Activated gamma-delta T cell treated with anti-CD3 and anti-CD28 coated beads, Interleukin-2, amount 50 U/mL, for 16 hours (primary cell): Measurements from ENCODE around the gene CD44.
"Not testable (repeated sequence)": the region's sequence is repeated elsewhere in the genome, so short reads cannot be mapped to it uniquely, and the experiment has no call there.

Source experiments
- DNase-seq: peaks from one replicate; pipeline ENCODE4 v3.0.0-alpha.2; 2020; ENCODE audit warnings: low read depth

The CD44 gene

GRCh38 chr11:35214226-35214770 lies 75.3 kb downstream of the CD44 start:
- DNase-seq = no peak

DNA sequence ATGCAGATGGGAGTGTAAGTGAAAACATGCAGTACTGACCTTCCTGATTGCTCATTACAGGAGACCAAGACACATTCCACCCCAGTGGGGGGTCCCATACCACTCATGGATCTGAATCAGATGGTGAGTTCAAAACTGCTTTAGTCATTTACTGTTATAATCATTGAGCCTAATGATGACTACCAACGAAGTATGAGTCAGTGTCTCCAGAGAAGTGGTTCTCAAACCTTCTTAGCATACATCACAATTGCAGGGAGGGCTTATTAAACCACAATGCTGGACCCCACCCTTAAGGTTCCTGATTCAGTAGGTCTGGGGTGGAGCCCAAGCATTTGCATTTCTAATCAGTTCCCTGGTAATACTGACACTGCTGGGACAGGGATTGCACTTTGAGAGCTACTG lies 75.8 kb downstream of the CD44 start:
- no peak for DNase-seq

DNA sequence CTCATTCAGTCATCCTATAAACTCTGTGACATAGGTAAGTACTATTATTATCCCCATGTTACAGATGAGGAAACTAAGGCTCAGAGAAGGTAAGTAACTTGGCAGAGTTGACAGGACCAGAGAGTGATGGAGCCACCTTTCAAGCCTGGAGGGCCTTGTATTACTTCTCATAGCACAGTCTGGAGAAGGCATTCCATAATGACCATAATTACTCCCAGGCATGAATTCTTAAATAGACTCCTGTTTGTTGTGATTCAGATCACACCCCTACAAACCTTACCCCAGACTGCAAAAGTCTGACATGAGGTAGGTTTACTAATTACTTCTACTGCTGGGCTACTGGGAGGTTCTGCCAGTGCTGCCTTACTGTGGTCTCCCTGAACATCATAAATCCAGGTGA lies 77.0 kb downstream of the CD44 start:
- DNase-seq = no peak

- no peak for DNase-seq
Observed at GRCh38 chr11:35216962-35217678, 78.1 kb downstream of the CD44 start.

GRCh38 chr11:35218956-35219355 lies 80.0 kb downstream of the CD44 start:
- no peak for DNase-seq

DNA sequence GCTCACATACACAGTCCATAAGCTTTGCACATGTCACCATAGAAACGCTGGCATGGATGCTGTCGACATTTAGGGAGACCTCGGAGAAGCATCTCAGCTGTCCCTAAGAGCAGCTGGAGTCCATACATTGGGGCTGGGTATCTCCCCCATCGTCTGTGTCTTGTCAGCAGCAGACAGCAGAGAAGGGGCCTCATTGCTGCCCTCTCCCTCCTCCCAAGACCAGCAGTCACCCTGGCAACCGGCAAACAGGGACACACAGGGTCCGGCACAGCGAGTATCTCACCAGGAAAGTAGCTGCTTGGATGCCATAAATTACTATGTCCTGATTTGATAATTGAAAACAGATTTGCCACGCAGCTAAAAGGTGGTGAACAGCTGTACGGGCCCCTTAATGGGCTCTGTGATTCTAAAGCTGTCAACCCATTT lies 84.4 kb downstream of the CD44 start:
- DNase-seq = no peak

DNA sequence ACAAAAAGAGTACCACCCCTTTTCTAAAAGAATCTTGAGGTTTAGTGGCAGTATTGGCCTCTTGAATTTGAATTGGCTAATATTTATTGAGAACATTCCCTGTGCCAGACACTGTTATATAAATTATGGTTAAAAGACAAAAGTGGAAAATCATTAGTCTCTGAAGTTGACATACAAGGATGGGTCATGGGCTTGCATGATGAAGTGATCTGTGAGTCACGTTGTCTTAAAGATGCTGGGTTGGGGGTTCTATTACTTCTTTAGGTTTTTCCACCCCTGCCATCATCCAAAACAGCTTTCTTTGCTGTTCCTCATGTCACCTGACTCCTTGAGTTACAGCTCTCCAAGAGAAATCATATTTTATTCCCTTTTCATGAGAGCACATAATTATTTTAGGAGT lies 85.0 kb downstream of the CD44 start:
- DNase-seq = no peak

- no peak for DNase-seq
Observed at GRCh38 chr11:35225946-35226520, 87.1 kb downstream of the CD44 start.

DNA sequence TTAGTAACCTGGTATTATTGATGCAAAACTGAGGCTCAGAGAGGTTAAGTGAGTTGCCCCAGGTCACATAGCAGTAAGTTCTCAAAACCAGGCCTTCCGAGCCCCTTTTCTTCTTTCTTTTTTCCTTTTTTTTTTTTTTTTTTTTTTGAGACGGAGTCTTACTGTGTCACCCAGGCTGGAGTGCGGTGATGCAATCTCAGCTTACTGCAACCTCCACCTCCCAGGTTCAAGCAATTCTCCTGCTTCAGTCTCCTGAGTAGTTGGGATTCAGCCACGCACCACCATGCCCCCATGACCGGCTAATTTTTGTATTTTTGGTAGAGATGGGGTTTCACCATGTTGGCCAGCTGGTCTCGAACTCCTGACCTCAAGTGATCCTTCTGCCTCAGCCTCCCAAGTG lies 87.8 kb downstream of the CD44 start:
- not testable (repeated sequence) for DNase-seq

DNA sequence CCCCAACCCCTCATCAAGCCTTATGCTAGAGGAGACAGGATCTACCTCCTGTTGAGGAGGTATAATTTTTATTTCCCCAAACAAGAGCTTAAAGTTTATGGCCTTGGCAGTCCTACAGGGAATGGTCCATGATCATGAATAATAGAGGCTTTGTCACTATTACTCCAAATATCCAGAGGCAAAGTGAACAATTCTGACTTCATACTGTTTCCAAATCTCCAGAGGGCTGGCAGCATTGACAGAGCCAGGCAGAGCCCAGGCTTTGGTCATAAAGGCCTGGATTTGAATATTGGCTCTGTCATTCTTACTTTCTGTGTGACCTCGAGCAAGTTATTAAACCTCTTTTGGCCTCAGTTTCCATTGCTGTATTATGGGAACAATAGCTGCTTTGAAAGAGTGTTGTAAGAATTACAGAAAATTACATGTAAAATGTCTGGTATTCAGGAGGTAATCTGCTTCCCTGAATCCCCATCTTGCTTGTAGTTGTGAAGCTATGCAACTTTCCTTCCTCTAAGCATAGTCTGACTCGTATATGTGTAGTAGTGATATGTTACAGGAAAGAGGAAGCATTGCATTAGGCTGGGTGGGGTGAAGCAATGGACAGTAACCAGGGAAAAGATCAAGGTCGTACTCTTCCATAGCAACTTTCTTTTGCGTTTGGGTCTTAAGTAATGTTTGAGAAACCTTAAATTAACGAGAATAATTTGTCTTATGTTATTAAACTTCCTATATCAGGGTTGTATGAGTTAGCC lies 88.8 kb downstream of the CD44 start:
- no peak for DNase-seq

DNA sequence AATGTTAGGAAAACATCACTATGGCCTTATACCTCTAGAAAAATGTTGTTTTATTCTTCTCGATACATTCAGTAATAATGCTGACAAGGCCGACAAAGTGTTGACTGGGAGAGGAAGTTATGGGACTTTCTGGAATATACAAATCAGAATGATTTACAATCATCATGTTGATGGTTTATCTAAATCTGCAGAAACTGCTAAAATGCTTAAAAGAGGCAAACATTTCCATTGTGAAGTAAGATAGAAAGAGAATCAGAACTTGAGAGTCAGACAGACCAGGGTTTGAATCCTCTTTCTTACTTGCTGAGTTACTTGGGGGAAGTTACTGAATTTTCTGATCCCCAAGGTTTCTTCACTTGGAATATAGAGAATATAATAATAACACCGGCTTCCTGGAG lies 89.4 kb downstream of the CD44 start:
- DNase-seq = no peak

DNA sequence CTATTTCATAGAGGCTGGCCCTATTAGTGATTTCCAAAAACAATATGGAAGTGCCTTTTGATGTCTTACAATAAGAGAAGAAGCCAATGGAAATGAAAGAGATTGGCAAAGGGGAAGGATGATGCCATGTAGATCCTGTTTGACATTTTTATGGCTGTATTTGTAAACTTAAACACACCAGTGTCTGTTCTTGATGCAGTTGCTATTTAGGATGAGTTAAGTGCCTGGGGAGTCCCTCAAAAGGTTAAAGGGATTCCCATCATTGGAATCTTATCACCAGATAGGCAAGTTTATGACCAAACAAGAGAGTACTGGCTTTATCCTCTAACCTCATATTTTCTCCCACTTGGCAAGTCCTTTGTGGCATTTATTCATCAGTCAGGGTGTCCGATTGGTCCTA lies 91.4 kb downstream of the CD44 start:
- DNase-seq = no peak

DNA sequence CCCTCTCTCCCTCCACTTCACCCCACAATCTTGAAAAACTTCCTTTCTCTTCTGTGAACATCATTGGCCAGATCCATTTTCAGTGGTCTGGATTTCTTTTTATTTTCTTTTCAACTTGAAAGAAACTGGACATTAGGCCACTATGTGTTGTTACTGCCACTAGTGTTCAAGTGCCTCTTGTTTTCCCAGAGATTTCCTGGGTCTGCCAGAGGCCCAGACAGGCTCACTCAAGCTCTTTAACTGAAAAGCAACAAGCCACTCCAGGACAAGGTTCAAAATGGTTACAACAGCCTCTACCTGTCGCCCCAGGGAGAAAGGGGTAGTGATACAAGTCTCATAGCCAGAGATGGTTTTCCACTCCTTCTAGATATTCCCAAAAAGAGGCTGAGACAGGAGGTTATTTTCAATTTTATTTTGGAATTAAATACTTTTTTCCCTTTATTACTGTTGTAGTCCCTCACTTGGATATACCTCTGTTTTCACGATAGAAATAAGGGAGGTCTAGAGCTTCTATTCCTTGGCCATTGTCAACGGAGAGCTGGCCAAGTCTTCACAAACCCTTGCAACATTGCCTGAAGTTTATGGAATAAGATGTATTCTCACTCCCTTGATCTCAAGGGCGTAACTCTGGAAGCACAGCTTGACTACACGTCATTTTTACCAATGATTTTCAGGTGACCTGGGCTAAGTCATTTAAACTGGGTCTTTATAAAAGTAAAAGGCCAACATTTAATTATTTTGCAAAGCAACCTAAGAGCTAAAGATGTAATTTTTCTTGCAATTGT lies 92.3 kb downstream of the CD44 start:
- DNase-seq = no peak

DNA sequence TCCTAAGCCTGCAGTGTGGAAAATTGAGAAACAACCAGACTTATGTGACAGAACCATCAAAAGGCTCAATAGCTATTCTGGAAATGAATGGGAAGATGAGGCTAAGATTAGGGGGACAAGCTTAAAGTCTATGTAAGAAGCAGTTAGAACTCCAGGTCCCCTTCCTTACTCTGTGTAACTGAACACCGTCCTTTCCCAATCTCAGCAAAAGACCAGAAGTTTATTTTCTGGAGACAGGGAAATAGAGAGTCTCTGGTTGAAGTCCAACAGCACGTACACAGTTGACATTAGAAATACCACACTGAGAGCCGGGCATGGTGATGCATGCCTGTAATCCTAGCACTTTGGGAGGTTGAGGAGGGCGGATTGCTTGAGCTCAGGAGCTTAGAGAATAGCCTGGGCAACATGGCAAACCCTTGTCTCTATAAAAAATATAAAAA lies 93.9 kb downstream of the CD44 start:
- no peak for DNase-seq

DNA sequence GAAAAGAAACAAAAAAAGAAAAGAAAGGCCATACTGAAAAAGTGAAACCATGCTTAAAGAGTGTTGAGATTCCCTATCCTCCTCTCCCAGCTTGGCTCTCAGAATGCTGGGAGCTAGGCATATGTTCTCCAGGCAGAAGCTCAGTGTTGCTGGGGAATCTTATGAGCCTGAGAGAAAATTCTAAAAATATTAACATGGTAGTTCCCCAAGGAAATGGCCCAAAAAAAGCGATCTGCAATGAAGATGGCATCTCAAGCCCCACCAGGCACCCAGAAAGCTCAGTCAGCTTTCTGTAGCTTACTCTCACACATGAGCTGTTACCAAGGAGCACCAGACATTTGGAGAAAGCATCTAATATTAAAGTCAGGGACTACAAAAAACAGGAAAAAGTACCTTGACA lies 94.5 kb downstream of the CD44 start:
- DNase-seq = no peak

DNA sequence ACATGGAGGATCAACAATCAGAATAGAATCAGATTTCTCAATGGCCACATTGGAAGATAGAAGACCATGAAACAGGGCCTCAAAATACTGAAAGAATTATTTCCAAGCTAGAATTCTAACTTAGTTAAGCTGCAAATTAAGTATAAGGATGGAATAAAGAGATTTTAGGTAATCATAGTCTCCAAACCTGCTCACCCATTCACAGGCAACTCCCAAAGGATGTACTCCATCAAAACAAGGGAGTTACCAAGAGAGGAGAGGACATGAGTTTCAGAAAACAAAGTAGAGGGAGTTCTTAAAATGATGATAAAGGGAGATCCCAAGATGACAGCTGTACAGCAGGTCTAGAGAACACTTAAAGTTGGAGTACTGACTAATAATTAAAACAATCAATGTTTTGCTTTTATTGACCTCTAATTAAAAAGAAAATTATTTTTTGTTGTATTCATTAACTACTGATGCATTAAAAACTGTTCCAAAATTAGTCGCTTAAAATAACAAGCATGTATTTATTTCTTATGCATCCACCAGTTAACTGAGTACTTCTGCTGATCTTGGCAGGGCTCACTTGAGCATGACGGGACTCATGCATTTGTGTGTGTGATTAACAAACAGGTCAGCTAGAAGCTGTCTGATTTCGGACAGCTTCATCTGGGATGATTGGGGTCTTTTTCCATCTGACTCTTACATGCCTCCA lies 95.6 kb downstream of the CD44 start:
- no peak for DNase-seq

DNA sequence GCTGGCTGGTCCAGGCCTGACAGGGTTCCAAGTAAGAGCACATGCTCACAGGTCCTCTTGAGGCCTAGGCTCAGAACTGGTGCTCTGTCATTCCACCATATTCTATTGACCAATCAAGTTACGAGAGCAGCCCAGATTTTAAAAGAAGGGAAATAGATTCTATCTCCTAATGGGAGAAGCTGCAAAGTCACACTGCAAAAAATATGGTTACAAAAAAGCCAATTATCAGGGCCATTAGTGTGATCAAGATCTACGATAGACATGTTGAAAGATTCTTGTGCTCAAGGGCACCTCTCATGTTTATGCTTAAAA lies 96.1 kb downstream of the CD44 start:
- no peak for DNase-seq

GRCh38 chr11:35235498-35235897 lies 96.5 kb downstream of the CD44 start:
- no peak for DNase-seq

GRCh38 chr11:35235936-35236666 lies 97.1 kb downstream of the CD44 start:
- peak; percentile 38 for DNase-seq

DNA sequence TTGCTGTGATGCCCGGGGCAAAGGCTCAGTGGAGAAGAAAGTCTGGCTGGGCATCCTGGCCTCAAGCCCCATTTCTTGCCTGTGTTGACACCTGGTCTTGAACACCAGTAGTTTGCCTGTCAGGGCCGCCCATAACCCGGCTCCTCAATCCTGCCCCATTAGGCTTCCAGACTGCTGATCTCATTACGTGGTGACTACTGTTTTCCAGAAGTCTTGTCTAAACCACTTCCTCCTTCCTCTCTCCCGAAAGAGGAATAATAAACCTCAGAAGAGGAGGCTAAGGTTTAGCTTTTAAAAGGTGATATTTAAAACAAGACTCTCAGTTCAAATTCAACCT lies 97.7 kb downstream of the CD44 start:
- DNase-seq = no peak

GRCh38 chr11:35237351-35237750 lies 98.4 kb downstream of the CD44 start:
- no peak for DNase-seq
